ENCODE data around the gene ZBTB18. TPM values are rescaled to one million over a fixed set of nuclear protein-coding genes. Genes with fewer than 3 reads are reported as not detected.

The ZBTB18 gene
- 3.2 and 3.8 TPM in 2 replicates for total RNA-seq

GRCh38 chr1:244050835-244051444 lies at the start of gene ZBTB18:
ZBTB18 (plus strand) TSS chr1:244051283; CDS start chr1:244051432, 149 bp downstream.

Other genes with a start within 250 kb of the ZBTB18 start
- gene AKT3, start 201.0 kb upstream of the ZBTB18 start, total RNA-seq, result 0.74 and 1.2 TPM in 2 replicates

All from airway epithelial cell (primary cell).